Erythroblast (primary cell): ENCODE results near the gene SNAPC1.

Experiments
- GATA1 ChIP-seq: IDR thresholded peaks from 2 replicates; pipeline ENCODE4 v1.6.1; 2011; ENCODE audit warnings: low read depth, mild to moderate bottlenecking, control low read depth, low read length, moderate library complexity
- POLR2A ChIP-seq: IDR thresholded peaks from 2 replicates; pipeline ENCODE4 v1.6.1; 2011; ENCODE audit warnings: mild to moderate bottlenecking, low read length

GRCh38 chr14:61780125-61780524, 17.9 kb downstream of the SNAPC1 start:
- no peak for TF ChIP-seq POLR2A
- TF ChIP-seq GATA1 = no peak
